Heart left ventricle (tissue), 16 donors: ENCODE results near the gene TXNDC2. TPM values are rescaled to one million over a fixed set of nuclear protein-coding genes. Genes with fewer than 3 reads are reported as not detected.

ENCODE experiments used
- ATAC-seq, 4 donors: fragments of 200-7000 bp; cut with Tn5 transposase; one replicate each; pipeline ENCODE4 v1.9.1; 2020 to 2022; ENCODE audit warnings: moderate library complexity in 4 of 4, mild to moderate bottlenecking in 3 of 4, moderate number of reproducible peaks in 1 of 4
- DNase-seq, 5 donors: peaks; one replicate each; pipeline ENCODE4 v3.0.0-alpha.2; 2020
- H3K27ac ChIP-seq, 12 donors: fragments of 200-600 bp; sonication (generic) in 4 of 12; one replicate each; pipeline versions ENCODE4 v1.5.0 to v1.8.0; 2016 to 2022; ENCODE audit warnings: mild to moderate bottlenecking in 2 of 12
- H3K27me3 ChIP-seq, 9 donors: fragments of 200-600 bp; sonication (generic) in 2 of 9; one replicate each; pipeline versions ENCODE4 v1.5.1 to v1.8.0; 2016 to 2022; ENCODE audit warnings: mild to moderate bottlenecking in 3 of 9
- H3K36me3 ChIP-seq, 9 donors: fragments of 200-600 bp; sonication (generic) in 2 of 9; one replicate each; pipeline versions ENCODE4 v1.5.0 to v1.8.0; 2018 to 2022; ENCODE audit warnings: mild to moderate bottlenecking in 2 of 9
- H3K4me1 ChIP-seq, 12 donors: fragments of 200-600 bp; sonication (generic) in 4 of 12; one replicate each; pipeline versions ENCODE4 v1.5.0 to v1.8.0; 2016 to 2022; ENCODE audit warnings: mild to moderate bottlenecking in 3 of 12
- H3K4me3 ChIP-seq, 12 donors: fragments of 200-600 bp; sonication (generic) in 4 of 12; one replicate each; pipeline versions ENCODE4 v1.5.0 to v1.8.0; 2017 to 2022; ENCODE audit warnings: mild to moderate bottlenecking in 9 of 12, moderate library complexity in 4 of 12
- H3K9me3 ChIP-seq, 12 donors: fragments of 200-600 bp; sonication (generic) in 4 of 12; one replicate each; pipeline versions ENCODE4 v1.5.0 to v1.8.0; 2016 to 2022; ENCODE audit warnings: mild to moderate bottlenecking in 1 of 12
- CTCF ChIP-seq, 12 donors: fragments of 200-600 bp; sonication (generic) in 4 of 12; IDR thresholded peaks; one replicate each; pipeline versions ENCODE4 v1.5.0 to v1.8.0; 2018 to 2022; ENCODE audit warnings: antibody characterized with exemption in 12 of 12, mild to moderate bottlenecking in 5 of 12
- POLR2A ChIP-seq, 2 donors: fragments of 450-650 bp; IDR thresholded peaks; one replicate each; pipeline ENCODE4 v1.6.1; 2017; ENCODE audit warnings: antibody characterized with exemption in 2 of 2, mild to moderate bottlenecking in 2 of 2, moderate library complexity in 2 of 2
- WGBS, 4 donors: extraction: QIAGEN DNeasy Blood & Tissue Kit in 2 of 4; methylation state at CpG; one replicate each; pipeline versions ENCODE4 v1.1.5 to v1.1.7; 2013 to 2018; 5-methylcytosine and 5-hydroxymethylcytosine counted together
- intact Hi-C, 10 donors: fragments of 100-400 bp; cut with DNase I; formaldehyde crosslinking; loops; one replicate each; pipeline versions ENCODE4 v1.11.1 to v1.14.2; 2022
- polyA plus RNA-seq, 2 donors: library from polyadenylated mRNA; stranded (reverse); fragments of 200-250 nt; gene quantifications; one replicate each; pipeline ENCODE4 v1.2.3, GENCODE V29; 2013
- total RNA-seq, 9 donors: library from RNA; depleted of rRNA in 2 of 9; stranded (reverse); fragments of >200 nt in 2 of 9; fragmentation: NEBNext Ultra II Directional in 3 of 9; extraction: Animal tissue kit (Norgen Biotek cat#: 25700) in 3 of 9; gene quantifications; one replicate each; pipeline versions ENCODE4 v1.1.0 to v1.2.4, GENCODE V29; 2016 to 2023
- donor health status: ischemic (EF 13 %, LVEDD 7.1; RV severe dilation, severe dysfunction).
- donor health status: healthy with polysubstance abuse.
- donor health status: DM: no; HTN: yes; CAD: no.
- donor health status: DM: no; HTN: no; CAD: no.
- donor health status: ischemic (EF 25% LVEDD 6.9; RV normal size, moderate dysfunction).
- donor health status: ischemic (EF 25% LVEDD 5.7; RV mildly dilated, moderate dysfunction).
- donor health status: healthy.
- donor health status: DM: yes; HTN: yes; CAD: no.
- donor health status: ischemic (EF 35%, LVEDD 5.7; RV mildly dilated, moderate dysfunction).
- donor health status: nonischemic (EF 11% LVEDD 7.7; RV severe dilation, severe dysfunction).
- donor health status: DM: yes; HTN: yes; CAD: no.
- donor health status: PGD.
- donor health status: ischemic (EF 29% LVEDD 5.4; RV normal size, mild dysfunction).
- donor health status: nonischemic (EF 23%, LVEDD 6.1; RV moderate dilation, normal function).

TXNDC2 gene
- total and polyA plus RNA-seq, 11 donors = 0.03 TPM; not detected in 10

GRCh38 chr18:9859232-9859631 is 26.5 kb upstream of the TXNDC2 start:
- Histone ChIP-seq H3K27me3 (no peaks in the 10 kb centered on the region), H3K4me3 (no peak overlapping the region), H3K4me1 (peaks cover 0 to 9% (median 0%) of the 10 kb centered on the region in 12 donors), H3K36me3 (peaks cover 0 to 21% (median 9%) of the 10 kb centered on the region in 9 donors), H3K27ac (no peak overlapping the region), H3K9me3 (no peaks in the 10 kb centered on the region)
- intact Hi-C loops = loop anchor here in 1 of 10 donors (5.0 kb wide), 1 partner anchor 52 kb away; no protein-coding TSS in a partner anchor
- WGBS, 4 donors = 92 to 99% (median 96%) methylated on average over 7 of the region's 7 CpGs
- TF ChIP-seq POLR2A (IDR thresholded peaks at IDR 0.05) = no peak
- no peak for TF ChIP-seq CTCF (IDR thresholded peaks at IDR 0.05)
- no peak for DNase-seq
- ATAC-seq = no peak

GRCh38 chr18:9860682-9861081 is 25.1 kb upstream of the TXNDC2 start:
- Histone ChIP-seq H3K9me3 (peaks cover 0 to 7% (median 4%) of the 10 kb centered on the region in 12 donors), H3K4me3 (no peak overlapping the region), H3K4me1 (peaks cover 0 to 9% (median 0%) of the 10 kb centered on the region in 12 donors), H3K36me3 (peaks cover 0 to 21% (median 9%) of the 10 kb centered on the region in 9 donors), H3K27ac (no peak overlapping the region), H3K27me3 (no peaks in the 10 kb centered on the region)
- no peak for TF ChIP-seq CTCF (IDR thresholded peaks at IDR 0.05)
- no peak for TF ChIP-seq POLR2A (IDR thresholded peaks at IDR 0.05)
- ATAC-seq = no peak
- intact Hi-C loops = no loop called here
- DNase-seq = no peak
- 47 to 74% (median 50%) methylated on average over 4 of the region's 4 CpGs for WGBS, 4 donors

- DNase-seq (no peak), ATAC-seq (no peak)
- Histone ChIP-seq H3K27ac (no peak overlapping the region), H3K36me3 (peaks cover 0 to 21% (median 9%) of the 10 kb centered on the region in 9 donors), H3K4me3 (no peak overlapping the region), H3K9me3 (peaks cover 0 to 11% (median 7%) of the 10 kb centered on the region in 12 donors), H3K4me1 (peaks cover 0 to 9% (median 0%) of the 10 kb centered on the region in 12 donors), H3K27me3 (no peaks in the 10 kb centered on the region)
- intact Hi-C loops = no loop called here
- no peak for TF ChIP-seq CTCF (IDR thresholded peaks at IDR 0.05)
- no peak for TF ChIP-seq POLR2A (IDR thresholded peaks at IDR 0.05)
Measured at GRCh38 chr18:9861157-9861556, 24.6 kb upstream of the TXNDC2 start.

GRCh38 chr18:9861933-9862332 is 23.8 kb upstream of the TXNDC2 start:
- Histone ChIP-seq H3K27me3 (no peaks in the 10 kb centered on the region), H3K4me1 (peaks cover 0 to 9% (median 0%) of the 10 kb centered on the region in 12 donors), H3K9me3 (peaks cover 0 to 16% (median 8%) of the 10 kb centered on the region in 12 donors), H3K27ac (no peak overlapping the region), H3K4me3 (no peak overlapping the region), H3K36me3 (peaks cover 0 to 21% (median 9%) of the 10 kb centered on the region in 9 donors)
- WGBS, 4 donors = 83 to 93% (median 87%) methylated on average over 4 of the region's 4 CpGs
- intact Hi-C loops = no loop called here
- ATAC-seq (no peak), DNase-seq (no peak)
- TF ChIP-seq CTCF (IDR thresholded peaks at IDR 0.05) = no peak
- no peak for TF ChIP-seq POLR2A (IDR thresholded peaks at IDR 0.05)
